Kidney (tissue), 14 donors: ENCODE results near the gene SPTBN1. TPM values are rescaled to one million over a fixed set of nuclear protein-coding genes. Genes with fewer than 3 reads are reported as not detected.

Source experiments
- DNase-seq, 5 donors: peaks; one replicate each; pipeline ENCODE4 v3.0.0-alpha.2; 2013 to 2020
- FAIRE-seq: peaks from 2 replicates; lab custom pipeline; 2012; peaks lifted over from hg19 to GRCh38; lab: Jason Lieb, UNC
- H3K27ac ChIP-seq, 2 donors: one replicate each; pipeline ENCODE4 v1.7.0; 2013; ENCODE audit warnings: low read depth in 2 of 2, low read length in 2 of 2, inconsistent platforms in 1 of 2
- H3K27me3 ChIP-seq: one replicate; pipeline ENCODE4 v1.7.1; 2013; ENCODE audit warnings: low read length, inconsistent platforms; ENCODE audit not compliant: control insufficient read depth, insufficient read depth
- H3K36me3 ChIP-seq, 3 donors: one replicate each; pipeline versions ENCODE4 v1.7.0 to v1.7.1; 2013; ENCODE audit warnings: low read length in 3 of 3, control low read depth in 1 of 3, inconsistent platforms in 1 of 3; ENCODE audit not compliant: insufficient read depth in 3 of 3, control insufficient read depth in 2 of 3
- H3K4me1 ChIP-seq, 3 donors: one replicate each; pipeline versions ENCODE4 v1.7.0 to v1.7.1; 2013; ENCODE audit warnings: low read length in 3 of 3, inconsistent platforms in 1 of 3, low read depth in 1 of 3; ENCODE audit not compliant: control insufficient read depth in 2 of 3, insufficient read depth in 2 of 3
- H3K4me3 ChIP-seq, 3 donors: one replicate each; pipeline versions ENCODE4 v1.7.0 to v1.8.1; 2013; ENCODE audit warnings: low read length in 3 of 3, control low read depth in 1 of 3, inconsistent platforms in 1 of 3
- H3K9ac ChIP-seq, 3 donors: one replicate each; pipeline versions ENCODE4 v1.7.0 to v1.7.1; 2013; ENCODE audit warnings: low read length in 3 of 3, control low read depth in 1 of 3, inconsistent platforms in 1 of 3
- H3K9me3 ChIP-seq, 3 donors: one replicate each; pipeline versions ENCODE4 v1.7.0 to v1.7.1; 2013; ENCODE audit warnings: low read length in 3 of 3, control low read depth in 1 of 3, inconsistent platforms in 1 of 3; ENCODE audit not compliant: control insufficient read depth in 2 of 3, insufficient read depth in 1 of 3
- CTCF ChIP-seq: IDR thresholded peaks from 3 replicates; pipeline ENCODE4 v1.5.1; 2012; ENCODE audit warnings: mild to moderate bottlenecking, moderate library complexity, borderline replicate concordance; ENCODE audit not compliant: insufficient read depth; ENCODE audit errors: extremely low read depth
- intact Hi-C: fragments of 100-400 bp; cut with DNase I; formaldehyde crosslinking; loops from one replicate; pipeline ENCODE4 v1.11.1; 2022
- polyA plus RNA-seq: library from polyadenylated mRNA; stranded (reverse); fragments of 350-450 nt; fragmentation: Illumina TruSeq; extraction: RNeasy Lipid Tissue Mini Kit (QIAGEN cat#74804); gene quantifications from one replicate; pipeline ENCODE4 v1.2.3, GENCODE V29; 2014; ENCODE audit warnings: low read depth, low replicate concordance; ENCODE audit not compliant: insufficient read depth
- total RNA-seq: library from RNA; stranded (reverse); fragmentation: NEBNext Ultra II Directional; extraction: Animal tissue kit (Norgen Biotek cat#: 25700); gene quantifications from one replicate; pipeline ENCODE4 v1.2.1, GENCODE V29; 2021
- donor health status: control.
- donor health status: control.
- donor health status: control.
- donor health status: control.
- donor health status: control.
- donor health status: DM: yes; HTN: yes; CAD: no.
- donor health status: Normal renal cell carcinoma (clear cell type).

SPTBN1 gene
- total and polyA plus RNA-seq, 2 donors from 2014 or later, result 93.2 to 313 TPM

GRCh38 chr2:54626131-54626530 lies 170.0 kb downstream of the SPTBN1 start:
- H3K27ac ChIP-seq, result peak overlapping the region; percentile 47 to 71
- no peaks in the 10 kb centered on the region for H3K27me3 ChIP-seq
- no peak for TF ChIP-seq CTCF
- H3K4me3 ChIP-seq, result no peak overlapping the region
- FAIRE-seq (no peak), DNase-seq (no peak)
- no peaks in the 10 kb centered on the region for H3K9me3 ChIP-seq
- peaks cover 26 to 94% (median 74%) of the 10 kb centered on the region in 3 donors for H3K36me3 ChIP-seq
- peak overlapping the region in 1 of 3 donors; percentile 12 for H3K9ac ChIP-seq
- H3K4me1 ChIP-seq, result peaks cover 0 to 13% (median 11%) of the 10 kb centered on the region in 3 donors
- intact Hi-C loops, result no loop called here

- Histone ChIP-seq H3K9me3 (no peaks in the 10 kb centered on the region), H3K4me1 (peaks cover 2 to 17% (median 16%) of the 10 kb centered on the region in 3 donors), H3K4me3 (no peak overlapping the region), H3K9ac (no peak overlapping the region), H3K27me3 (no peaks in the 10 kb centered on the region), H3K36me3 (peaks cover 30 to 95% (median 70%) of the 10 kb centered on the region in 3 donors), H3K27ac (peak overlapping the region; percentile 47 to 71)
- FAIRE-seq, result no peak
- intact Hi-C loops, result no loop called here
- no peak for DNase-seq
- no peak for TF ChIP-seq CTCF
Observed at GRCh38 chr2:54626884-54627283, 170.8 kb downstream of the SPTBN1 start.

- DNase-seq (no peak), FAIRE-seq (no peak)
- H3K36me3 ChIP-seq, result peaks cover 35 to 95% (median 69%) of the 10 kb centered on the region in 3 donors
- no peaks in the 10 kb centered on the region for H3K27me3 ChIP-seq
- H3K4me3 ChIP-seq, result no peak overlapping the region
- intact Hi-C loops, result no loop called here
- no peak overlapping the region for H3K27ac ChIP-seq
- no peak overlapping the region for H3K9ac ChIP-seq
- H3K4me1 ChIP-seq, result peaks cover 2 to 25% (median 21%) of the 10 kb centered on the region in 3 donors
- no peak for TF ChIP-seq CTCF
- H3K9me3 ChIP-seq, result no peaks in the 10 kb centered on the region
Observed at GRCh38 chr2:54627973-54628372, 171.8 kb downstream of the SPTBN1 start.

- DNase-seq, result no peak
- H3K27ac ChIP-seq, result no peak overlapping the region
- H3K9ac ChIP-seq, result no peak overlapping the region
- H3K4me3 ChIP-seq, result no peak overlapping the region
- no peak for FAIRE-seq
- peaks cover 37 to 95% (median 65%) of the 10 kb centered on the region in 3 donors for H3K36me3 ChIP-seq
- H3K4me1 ChIP-seq, result peaks cover 2 to 29% (median 25%) of the 10 kb centered on the region in 3 donors
- intact Hi-C loops, result no loop called here
- TF ChIP-seq CTCF, result no peak
- H3K27me3 ChIP-seq, result no peaks in the 10 kb centered on the region
- no peaks in the 10 kb centered on the region for H3K9me3 ChIP-seq
Observed at GRCh38 chr2:54628418-54628817, 172.3 kb downstream of the SPTBN1 start.
